ENCODE data around the gene NUDT14. TPM values are rescaled to one million over a fixed set of nuclear protein-coding genes. Genes with fewer than 3 reads are reported as not detected.

Gene NUDT14
- total and polyA plus RNA-seq, 2 of the 8 experiments (the other 6 are each of a cell fraction or from before 2014, with no cell fraction given): 25.5 to 33.3 TPM

DNA sequence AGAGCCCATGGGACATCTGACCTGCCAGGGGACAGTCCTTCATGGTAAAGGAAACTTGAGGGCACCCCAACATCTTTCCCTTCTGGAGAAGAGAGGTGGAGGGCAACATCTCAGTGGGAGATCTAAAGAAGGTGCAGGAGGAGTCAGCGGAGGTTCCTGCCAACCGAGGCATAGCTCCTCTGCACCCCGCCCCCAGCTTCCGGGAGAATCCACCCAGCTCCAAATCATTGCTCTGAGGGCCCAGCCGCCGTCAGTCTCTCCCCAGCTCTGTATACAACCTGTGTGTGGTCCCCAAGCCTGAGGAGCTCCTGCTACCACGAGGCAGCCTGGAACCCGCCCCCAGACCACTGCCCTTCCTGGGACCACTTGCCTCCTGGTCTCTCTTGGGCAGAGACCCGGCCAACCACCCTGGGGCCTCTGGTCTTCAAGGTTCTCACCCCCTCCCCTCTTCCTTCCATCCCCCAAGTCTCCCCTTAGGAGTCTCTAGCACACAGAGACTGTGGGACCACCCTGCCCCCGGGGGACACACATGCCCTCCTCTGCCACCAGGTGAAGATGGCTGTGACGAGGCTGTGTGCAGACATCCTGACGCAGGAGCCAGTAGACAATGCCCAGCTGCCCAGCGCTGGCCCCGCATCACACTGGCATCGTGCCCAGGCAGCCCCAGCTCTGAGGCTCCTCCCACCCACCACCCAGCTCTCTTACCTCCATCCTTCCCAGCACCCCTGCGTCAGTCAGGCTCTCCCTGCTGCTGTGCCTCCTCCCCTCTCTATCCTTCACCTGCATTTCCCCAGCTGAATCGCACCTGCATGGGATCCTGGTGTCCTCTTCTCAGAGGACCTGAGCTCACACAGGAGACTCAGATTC is 13.0 kb upstream of the NUDT14 start (continued):
- TF ChIP-seq SIN3A (conservative IDR thresholded peaks at IDR 0.05 in 1 of 2, IDR thresholded peaks at IDR 0.05 in 1 of 2; ENCODE audit: low read depth in 1 of 2, low read length in 2 of 2): no peak
- no peak for TF ChIP-seq CHD2 (IDR thresholded peaks at IDR 0.05; ENCODE audit: low read length)
- no peak for TF ChIP-seq MAFK (IDR thresholded peaks at IDR 0.05; ENCODE audit: low read depth, low read length)
- TF ChIP-seq TBP (IDR thresholded peaks at IDR 0.05; ENCODE audit: low read depth, low read length): no peak
- no peak for TF ChIP-seq FOSL1 (IDR thresholded peaks at IDR 0.05; ENCODE audit: insufficient read depth, low read depth, low read length)
- no peak for TF ChIP-seq RBBP5 (IDR thresholded peaks at IDR 0.05; ENCODE audit: borderline replicate concordance, low read depth, low read length)
- TF ChIP-seq JUN (IDR thresholded peaks at IDR 0.05; ENCODE audit: low read depth, low read length): no peak
- no peak for TF ChIP-seq CHD7 (IDR thresholded peaks at IDR 0.05; ENCODE audit: insufficient replicate concordance, low read length)
- TF ChIP-seq POLR2A (IDR thresholded peaks at IDR 0.05; ENCODE audit: control extremely low read depth in 1 of 2, low read depth in 2 of 2, low read length in 2 of 2): no peak
- no peak for TF ChIP-seq KDM4A (IDR thresholded peaks at IDR 0.05; ENCODE audit: low read depth, low read length, severe bottlenecking)
